ENCODE data around the gene CDK17.

GRCh38 chr12:96300064-96300463 lies 100.2 kb downstream of the CDK17 start:
- no peak for TF ChIP-seq CTCF (IDR thresholded peaks at IDR 0.05)
- TF ChIP-seq POLR2A (IDR thresholded peaks at IDR 0.05), result no peak

Data from thyroid gland (tissue), 4 donors.